NCI-H128 (cell line): ENCODE data around the gene LDHB.
"Not testable (repeated sequence)": the region's sequence is repeated elsewhere in the genome, so short reads cannot be mapped to it uniquely, and the experiment has no call there.

Source experiments
- DNase-seq: peaks from one replicate; lab custom pipeline; 2025; ENCODE audit not compliant: unreplicated experiment; lab: John Stamatoyannopoulos, UW

Gene LDHB

GRCh38 chr12:21662122-21662792 is 4.6 kb upstream of the LDHB start:
- no peak for DNase-seq

GRCh38 chr12:21661396-21662093 is 3.9 kb upstream of the LDHB start:
- not testable (repeated sequence) for DNase-seq

- no peak for DNase-seq
Measured at GRCh38 chr12:21659383-21659782, 1.7 kb upstream of the LDHB start.

- DNase-seq, result no peak
Measured at GRCh38 chr12:21656905-21657325, 727 bp downstream of the LDHB start.

GRCh38 chr12:21655591-21655990 is 2.1 kb downstream of the LDHB start:
- no peak for DNase-seq

- DNase-seq, result no peak
Measured at GRCh38 chr12:21651821-21652220, 5.8 kb downstream of the LDHB start.

- no peak for DNase-seq
Measured at GRCh38 chr12:21650997-21651396, 6.6 kb downstream of the LDHB start.

GRCh38 chr12:21649034-21649433 is 8.6 kb downstream of the LDHB start:
- DNase-seq, result no peak

GRCh38 chr12:21648378-21648777 is 9.3 kb downstream of the LDHB start:
- DNase-seq, result no peak

- no peak for DNase-seq
Measured at GRCh38 chr12:21647179-21647578, 10.5 kb downstream of the LDHB start.

- DNase-seq, result not testable (repeated sequence)
Measured at GRCh38 chr12:21645041-21645500, 12.6 kb downstream of the LDHB start.

GRCh38 chr12:21644516-21644915 is 13.1 kb downstream of the LDHB start:
- no peak for DNase-seq

- DNase-seq, result no peak
Measured at GRCh38 chr12:21643758-21644157, 13.9 kb downstream of the LDHB start.

GRCh38 chr12:21642707-21643389 is 14.8 kb downstream of the LDHB start:
- DNase-seq, result no peak

GRCh38 chr12:21638054-21638891 is 19.4 kb downstream of the LDHB start:
- no peak for DNase-seq

GRCh38 chr12:21634245-21634644 is 23.4 kb downstream of the LDHB start:
- no peak for DNase-seq

GRCh38 chr12:21631367-21631766 is 26.3 kb downstream of the LDHB start:
- no peak for DNase-seq

GRCh38 chr12:21627924-21628323 is 29.7 kb downstream of the LDHB start:
- no peak for DNase-seq

GRCh38 chr12:21618566-21618965 is 39.1 kb downstream of the LDHB start:
- no peak for DNase-seq

- DNase-seq, result no peak
Measured at GRCh38 chr12:21617030-21617429, 40.6 kb downstream of the LDHB start.

- DNase-seq, result no peak
Measured at GRCh38 chr12:21615431-21615830, 42.2 kb downstream of the LDHB start.
